DMS 273 (cell line): ENCODE data around the gene FCGR2B.
"Not testable (repeated sequence)": the region's sequence is repeated elsewhere in the genome, so short reads cannot be mapped to it uniquely, and the experiment has no call there.

ENCODE experiments used
- DNase-seq: peaks from one replicate; lab custom pipeline; 2025; ENCODE audit not compliant: unreplicated experiment; lab: John Stamatoyannopoulos, UW

Gene FCGR2B

GRCh38 chr1:161662684-161663339 is at the start of gene FCGR2B:
Gene FCGR2B (plus strand): TSS chr1:161663143. CDS start chr1:161663242, 99 bp downstream.
- not testable (repeated sequence) for DNase-seq

GRCh38 chr1:161616417-161616816 is 46.5 kb upstream of the FCGR2B start:
- DNase-seq, result not testable (repeated sequence)

- not testable (repeated sequence) for DNase-seq
Observed at GRCh38 chr1:161618517-161618916, 44.4 kb upstream of the FCGR2B start.

- not testable (repeated sequence) for DNase-seq
Observed at GRCh38 chr1:161620399-161620798, 42.5 kb upstream of the FCGR2B start.

- peak; percentile 94 for DNase-seq
Observed at GRCh38 chr1:161621181-161622000, 41.6 kb upstream of the FCGR2B start.

- peak; percentile 8 for DNase-seq
Observed at GRCh38 chr1:161622054-161622453, 40.9 kb upstream of the FCGR2B start.

- not testable (repeated sequence) for DNase-seq
Observed at GRCh38 chr1:161623401-161624051, 39.4 kb upstream of the FCGR2B start.

GRCh38 chr1:161624605-161625004 is 38.3 kb upstream of the FCGR2B start:
- DNase-seq, result not testable (repeated sequence)

GRCh38 chr1:161626445-161627146 is 36.3 kb upstream of the FCGR2B start:
- DNase-seq, result not testable (repeated sequence)

GRCh38 chr1:161630128-161630742 is 32.7 kb upstream of the FCGR2B start:
- DNase-seq, result not testable (repeated sequence)

GRCh38 chr1:161631076-161631475 is 31.9 kb upstream of the FCGR2B start, which contains the start of gene FCGR3B:
Gene FCGR3B (minus strand): TSS chr1:161631176. CDS start chr1:161631094, 82 bp downstream.
- DNase-seq, result no peak

- DNase-seq, result not testable (repeated sequence)
Observed at GRCh38 chr1:161634993-161635392, 27.9 kb upstream of the FCGR2B start.

- not testable (repeated sequence) for DNase-seq
Observed at GRCh38 chr1:161636189-161636782, 26.7 kb upstream of the FCGR2B start.

- DNase-seq, result not testable (repeated sequence)
Observed at GRCh38 chr1:161636976-161637375, 26.0 kb upstream of the FCGR2B start.

- DNase-seq, result not testable (repeated sequence)
Observed at GRCh38 chr1:161638251-161638993, 24.5 kb upstream of the FCGR2B start.

GRCh38 chr1:161639203-161639602 is 23.7 kb upstream of the FCGR2B start:
- DNase-seq, result not testable (repeated sequence)

- DNase-seq, result peak; percentile 22
Observed at GRCh38 chr1:161642697-161643096, 20.2 kb upstream of the FCGR2B start.

- not testable (repeated sequence) for DNase-seq
Observed at GRCh38 chr1:161643481-161644208, 19.3 kb upstream of the FCGR2B start.

GRCh38 chr1:161644855-161645254 is 18.1 kb upstream of the FCGR2B start:
- not testable (repeated sequence) for DNase-seq
